Stomach (tissue), 9 donors: Measurements from ENCODE around the gene DRAXIN. TPM values are rescaled to one million over a fixed set of nuclear protein-coding genes. Genes with fewer than 3 reads are reported as not detected.

Source experiments
- DNase-seq, 2 donors: peaks; one replicate each; pipeline versions ENCODE4 v3.0.0 to v3.0.0-alpha.2; 2013 to 2019
- H3K27ac ChIP-seq, 5 donors: fragments of 200-600 bp in 4 of 5; sonication (generic) in 4 of 5; one replicate each; pipeline ENCODE4 v1.5.1; 2013 to 2019; ENCODE audit warnings: mild to moderate bottlenecking in 1 of 5, moderate library complexity in 1 of 5
- H3K27me3 ChIP-seq, 3 donors: fragments of 200-600 bp; sonication (generic); one replicate each; pipeline ENCODE4 v1.5.1; 2017 to 2019; ENCODE audit warnings: mixed run types in 1 of 3
- H3K36me3 ChIP-seq, 4 donors: fragments of 200-600 bp; sonication (generic); 1 replicate in 3 of 4; 2 replicates in 1 of 4; pipeline ENCODE4 v1.5.1; 2016 to 2019
- H3K4me1 ChIP-seq, 4 donors: fragments of 200-600 bp; sonication (generic); one replicate each; pipeline ENCODE4 v1.5.1; 2016 to 2019
- H3K4me3 ChIP-seq, 4 donors: fragments of 200-600 bp; sonication (generic) in 3 of 4; one replicate each; pipeline ENCODE4 v1.5.1; 2016 to 2019; ENCODE audit warnings: mild to moderate bottlenecking in 1 of 4
- H3K9me3 ChIP-seq, 4 donors: fragments of 200-600 bp; sonication (generic); one replicate each; pipeline ENCODE4 v1.5.1; 2016 to 2019
- EP300 ChIP-seq: sonication (generic); formaldehyde crosslinking; IDR thresholded peaks from one replicate; pipeline ENCODE4 v1.6.1; 2017; ENCODE audit warnings: antibody characterized with exemption
- POLR2A ChIP-seq, 4 donors: fragments of 450-650 bp; IDR thresholded peaks; one replicate each; pipeline ENCODE4 v1.6.1; 2016; ENCODE audit warnings: antibody characterized with exemption in 4 of 4, control low read depth in 2 of 4, mild to moderate bottlenecking in 1 of 4, moderate library complexity in 1 of 4
- POLR2AphosphoS5 ChIP-seq, 3 donors: sonication (generic); formaldehyde crosslinking; IDR thresholded peaks; one replicate each; pipeline ENCODE4 v1.6.1; 2016; ENCODE audit warnings: antibody characterized with exemption in 3 of 3
- WGBS, 5 donors: extraction: QIAGEN DNeasy Blood & Tissue Kit in 3 of 5; methylation state at CpG; one replicate each; pipeline versions ENCODE4 v1.1.5 to v1.1.7; 2013 to 2018; 5-methylcytosine and 5-hydroxymethylcytosine counted together
- intact Hi-C: fragments of 100-400 bp; cut with DNase I; formaldehyde crosslinking; loops from one replicate; pipeline ENCODE4 v1.15.1; 2023; ENCODE audit warnings: low total_unique reads
- polyA plus RNA-seq, 3 donors: library from polyadenylated mRNA; stranded (reverse); fragments of 200-250 nt; gene quantifications; one replicate each; pipeline ENCODE4 v1.2.3, GENCODE V29; 2013
- total RNA-seq, 5 donors: library from RNA; depleted of rRNA; stranded (reverse); fragments of >200 nt; gene quantifications; one replicate each; pipeline versions ENCODE4 v1.1.0 to v1.2.3, GENCODE V29; 2014 to 2016
- TF ChIP-seq, protein P1 (sequence below), 7 experiments: fragments of 450-650 bp in 4 of 7; fragments of 200-600 bp in 3 of 7; sonication (generic) in 3 of 7; IDR thresholded peaks; one replicate each; pipeline ENCODE4 v1.5.1; 2016 to 2019; ENCODE audit warnings: antibody characterized with exemption in 7 of 7, control low read depth in 2 of 7, mild to moderate bottlenecking in 1 of 7
- donor health status: healthy with polysubstance abuse.
- donor health status: Bipolar disorder and iron deficiency.
- donor health status: healthy.

DRAXIN gene
- total and polyA plus RNA-seq, 8 donors, result 0.03 to 0.18 (median 0.06) TPM; not detected in 5

DNA sequence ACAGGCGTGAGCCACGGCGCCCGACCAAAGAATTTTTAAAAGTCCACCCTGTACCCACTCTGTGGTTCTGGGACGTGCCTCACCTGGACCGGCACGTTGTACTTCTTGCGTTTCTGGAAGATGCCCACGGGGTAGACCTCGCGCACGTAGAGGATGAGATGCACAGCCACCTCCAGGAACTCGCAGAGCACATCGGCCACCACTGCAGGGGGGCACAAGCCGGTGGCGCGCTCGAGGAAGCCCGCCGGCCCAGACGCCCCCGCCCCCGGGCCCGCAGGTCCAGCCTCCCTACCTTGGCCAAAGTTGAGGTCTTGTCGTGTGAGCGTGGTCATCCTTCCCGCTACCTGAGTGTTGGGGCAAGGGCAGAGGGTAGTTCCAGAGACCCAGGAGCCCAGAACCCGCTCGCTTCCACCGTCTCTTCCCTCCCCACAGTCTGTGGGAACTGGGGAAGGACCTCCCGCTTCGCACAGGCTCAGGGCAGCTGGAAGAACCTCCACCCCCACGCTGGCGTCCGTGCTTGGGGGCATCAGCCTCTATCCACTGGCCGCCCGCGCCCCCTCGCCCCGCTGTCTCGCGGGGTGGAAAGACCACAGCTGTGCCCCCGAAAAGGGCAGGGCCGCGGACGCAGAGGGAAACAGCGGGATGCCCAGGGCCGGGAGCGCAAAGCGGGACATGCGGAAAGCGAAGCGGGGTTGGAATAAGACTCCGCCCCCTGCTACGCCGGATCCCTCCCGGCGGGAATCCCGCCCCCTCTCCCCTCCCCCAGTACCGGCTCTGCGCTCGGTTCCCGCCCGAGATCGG, 11.0 kb upstream of the DRAXIN start:
- intact Hi-C loops, result no loop called here
- 5 to 8% (median 6%) methylated on average over 32 to 65 of the region's 65 CpGs for WGBS, 5 donors
- Histone ChIP-seq H3K4me1 (peaks cover 5 to 33% (median 21%) of the 10 kb centered on the region in 4 donors), H3K36me3 (peaks cover 14 to 23% (median 22%) of the 10 kb centered on the region in 4 donors), H3K27ac (peak overlapping the region; percentile 78 to 92 (median 90)), H3K4me3 (peak overlapping the region; percentile 76 to 94 (median 92)), H3K9me3 (no peaks in the 10 kb centered on the region), H3K27me3 (peaks cover 0 to 9% (median 0%) of the 10 kb centered on the region in 3 donors)
- no peak for DNase-seq
- TF ChIP-seq, protein P1, sequence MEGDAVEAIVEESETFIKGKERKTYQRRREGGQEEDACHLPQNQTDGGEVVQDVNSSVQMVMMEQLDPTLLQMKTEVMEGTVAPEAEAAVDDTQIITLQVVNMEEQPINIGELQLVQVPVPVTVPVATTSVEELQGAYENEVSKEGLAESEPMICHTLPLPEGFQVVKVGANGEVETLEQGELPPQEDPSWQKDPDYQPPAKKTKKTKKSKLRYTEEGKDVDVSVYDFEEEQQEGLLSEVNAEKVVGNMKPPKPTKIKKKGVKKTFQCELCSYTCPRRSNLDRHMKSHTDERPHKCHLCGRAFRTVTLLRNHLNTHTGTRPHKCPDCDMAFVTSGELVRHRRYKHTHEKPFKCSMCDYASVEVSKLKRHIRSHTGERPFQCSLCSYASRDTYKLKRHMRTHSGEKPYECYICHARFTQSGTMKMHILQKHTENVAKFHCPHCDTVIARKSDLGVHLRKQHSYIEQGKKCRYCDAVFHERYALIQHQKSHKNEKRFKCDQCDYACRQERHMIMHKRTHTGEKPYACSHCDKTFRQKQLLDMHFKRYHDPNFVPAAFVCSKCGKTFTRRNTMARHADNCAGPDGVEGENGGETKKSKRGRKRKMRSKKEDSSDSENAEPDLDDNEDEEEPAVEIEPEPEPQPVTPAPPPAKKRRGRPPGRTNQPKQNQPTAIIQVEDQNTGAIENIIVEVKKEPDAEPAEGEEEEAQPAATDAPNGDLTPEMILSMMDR (IDR thresholded peaks at IDR 0.05), result no peak
- no peak for TF ChIP-seq POLR2AphosphoS5 (IDR thresholded peaks at IDR 0.05)
- peak in 1 of 4 donors; percentile 52 for TF ChIP-seq POLR2A (IDR thresholded peaks at IDR 0.05)
- no peak for TF ChIP-seq EP300

DNA sequence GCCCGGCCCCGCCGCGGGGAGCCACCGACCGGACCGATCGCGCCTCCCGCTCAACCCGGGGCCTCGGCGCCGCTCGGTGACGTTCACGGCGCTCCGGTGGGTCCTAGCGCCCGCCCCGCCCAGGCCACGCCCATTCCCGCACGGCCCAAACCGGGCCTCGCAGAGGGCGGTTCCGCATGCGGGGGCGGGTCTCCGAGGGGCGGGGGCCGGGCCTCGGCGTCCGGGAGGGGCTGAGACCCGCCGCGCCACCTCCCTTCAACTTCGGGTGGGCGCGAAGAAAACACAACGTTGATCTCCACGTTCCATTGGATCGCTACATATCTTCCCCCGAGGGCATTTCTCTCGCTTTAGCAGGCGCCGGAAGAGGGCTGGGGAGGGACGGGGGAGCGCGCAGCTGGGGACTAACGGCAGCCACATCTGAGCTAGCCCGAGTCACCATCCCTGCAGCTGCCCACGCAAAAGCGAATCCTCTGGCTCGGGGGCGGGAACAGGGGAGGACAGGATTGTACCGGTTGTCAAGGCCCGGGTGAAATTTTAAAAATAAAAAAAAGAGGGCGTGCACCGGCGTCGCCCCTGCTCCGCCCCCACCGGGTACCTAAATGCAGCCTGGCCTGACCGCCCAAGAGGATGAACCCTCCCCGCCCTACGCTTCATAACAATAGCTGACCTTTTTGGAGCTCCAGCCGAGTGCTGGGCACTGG, 10.3 kb upstream of the DRAXIN start, which contains the start of gene MAD2L2:
MAD2L2 (minus strand) TSS at position 78 of the 701 bp plus-strand sequence. CDS start 547 bp downstream, outside the sequence.
- Histone ChIP-seq H3K27ac (peak within 1 kb of the TSS; percentile 78 to 92 (median 90)), H3K4me3 (peak within 1 kb of the TSS; percentile 76 to 94 (median 92)), H3K9me3 (no peaks in the 10 kb centered on the region), H3K36me3 (peaks cover 13 to 15% (median 15%) of the 10 kb centered on the region in 4 donors), H3K27me3 (peaks cover 0 to 9% (median 0%) of the 10 kb centered on the region in 3 donors), H3K4me1 (peaks cover 5 to 33% (median 21%) of the 10 kb centered on the region in 4 donors)
- intact Hi-C loops, result no loop called here
- WGBS, 5 donors, result 0 to 3% (median 0%) methylated on average over 28 to 71 of the region's 71 CpGs
- peak; percentile 86 to 96 for DNase-seq
- TF ChIP-seq POLR2AphosphoS5 (IDR thresholded peaks at IDR 0.05) (peak; percentile 66 to 87 (median 86)), POLR2A (IDR thresholded peaks at IDR 0.05) (no peak), EP300 (no peak)

DNA sequence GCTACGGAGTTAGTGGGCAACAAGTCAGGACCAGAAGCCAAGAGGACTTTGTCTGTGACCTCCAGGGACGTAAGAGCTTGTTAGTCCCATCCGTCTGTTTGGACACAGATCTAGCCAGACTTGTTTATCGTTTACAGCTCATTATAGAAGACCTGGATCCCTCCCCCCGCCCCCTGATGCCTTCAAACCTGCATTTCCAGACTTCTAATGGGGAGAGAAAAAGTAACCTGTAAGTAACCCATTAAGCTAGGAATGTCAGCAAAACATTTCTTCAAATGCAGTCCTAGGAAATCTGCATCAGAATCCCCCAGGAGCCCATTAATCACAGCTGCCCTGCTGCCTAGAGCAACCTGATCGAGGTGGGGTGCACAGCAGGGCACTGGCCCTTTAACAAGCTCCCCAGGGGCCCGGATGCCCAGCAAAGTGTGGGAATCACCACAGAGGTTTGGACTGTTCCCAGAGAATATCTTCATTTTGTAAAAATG, 9.2 kb upstream of the DRAXIN start:
- Histone ChIP-seq H3K4me1 (peaks cover 5 to 33% (median 21%) of the 10 kb centered on the region in 4 donors), H3K9me3 (no peaks in the 10 kb centered on the region), H3K36me3 (peaks cover 2 to 4% (median 4%) of the 10 kb centered on the region in 4 donors), H3K4me3 (no peak overlapping the region), H3K27ac (no peak overlapping the region), H3K27me3 (peaks cover 0 to 14% (median 0%) of the 10 kb centered on the region in 3 donors)
- TF ChIP-seq POLR2A (IDR thresholded peaks at IDR 0.05) (no peak), EP300 (no peak), POLR2AphosphoS5 (IDR thresholded peaks at IDR 0.05) (no peak)
- TF ChIP-seq, protein P1 (IDR thresholded peaks at IDR 0.05), result no peak
- intact Hi-C loops, result no loop called here
- 38 to 42% (median 39%) methylated on average over 7 of the region's 7 CpGs for WGBS, 5 donors
- DNase-seq, result no peak

DNA sequence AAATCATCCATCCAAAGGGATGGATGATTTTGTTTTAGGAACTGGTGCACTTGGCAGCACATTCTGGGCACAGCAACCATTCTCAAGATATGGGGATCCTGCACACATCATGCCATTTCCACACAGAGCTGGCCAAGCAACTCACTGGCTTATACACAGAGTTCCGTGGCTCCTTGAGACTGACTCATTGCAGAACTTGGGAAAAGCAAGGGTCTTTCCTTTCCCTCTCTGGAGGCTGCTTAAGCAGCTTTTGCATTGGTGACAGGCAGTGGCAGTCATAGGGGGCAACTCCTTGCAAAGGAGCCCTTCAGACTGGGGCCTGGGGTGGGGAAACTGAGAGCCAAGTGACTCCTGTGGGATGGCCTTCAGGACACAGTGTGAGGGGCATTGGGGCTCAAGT, 8.7 kb upstream of the DRAXIN start:
- H3K27me3 ChIP-seq, result peaks cover 0 to 19% (median 0%) of the 10 kb centered on the region in 3 donors
- peaks cover 5 to 33% (median 21%) of the 10 kb centered on the region in 4 donors for H3K4me1 ChIP-seq
- intact Hi-C loops, result no loop called here
- WGBS, 5 donors, result 38 to 57% (median 43%) methylated on average over 1 of the region's 1 CpG
- no peak for TF ChIP-seq POLR2AphosphoS5 (IDR thresholded peaks at IDR 0.05)
- no peak for TF ChIP-seq POLR2A (IDR thresholded peaks at IDR 0.05)
- TF ChIP-seq, protein P1 (IDR thresholded peaks at IDR 0.05), result no peak
- TF ChIP-seq EP300, result no peak
- H3K9me3 ChIP-seq, result no peaks in the 10 kb centered on the region
- no peak overlapping the region for H3K27ac ChIP-seq
- no peaks in the 10 kb centered on the region for H3K36me3 ChIP-seq
- no peak overlapping the region for H3K4me3 ChIP-seq
- no peak for DNase-seq
